ENCODE results near the gene OLFML2A. TPM values are rescaled to one million over a fixed set of nuclear protein-coding genes. Genes with fewer than 3 reads are reported as not detected.

The OLFML2A gene
- polyA plus RNA-seq, 3 donors = 21.4 to 23.8 (median 23.3) TPM

DNA sequence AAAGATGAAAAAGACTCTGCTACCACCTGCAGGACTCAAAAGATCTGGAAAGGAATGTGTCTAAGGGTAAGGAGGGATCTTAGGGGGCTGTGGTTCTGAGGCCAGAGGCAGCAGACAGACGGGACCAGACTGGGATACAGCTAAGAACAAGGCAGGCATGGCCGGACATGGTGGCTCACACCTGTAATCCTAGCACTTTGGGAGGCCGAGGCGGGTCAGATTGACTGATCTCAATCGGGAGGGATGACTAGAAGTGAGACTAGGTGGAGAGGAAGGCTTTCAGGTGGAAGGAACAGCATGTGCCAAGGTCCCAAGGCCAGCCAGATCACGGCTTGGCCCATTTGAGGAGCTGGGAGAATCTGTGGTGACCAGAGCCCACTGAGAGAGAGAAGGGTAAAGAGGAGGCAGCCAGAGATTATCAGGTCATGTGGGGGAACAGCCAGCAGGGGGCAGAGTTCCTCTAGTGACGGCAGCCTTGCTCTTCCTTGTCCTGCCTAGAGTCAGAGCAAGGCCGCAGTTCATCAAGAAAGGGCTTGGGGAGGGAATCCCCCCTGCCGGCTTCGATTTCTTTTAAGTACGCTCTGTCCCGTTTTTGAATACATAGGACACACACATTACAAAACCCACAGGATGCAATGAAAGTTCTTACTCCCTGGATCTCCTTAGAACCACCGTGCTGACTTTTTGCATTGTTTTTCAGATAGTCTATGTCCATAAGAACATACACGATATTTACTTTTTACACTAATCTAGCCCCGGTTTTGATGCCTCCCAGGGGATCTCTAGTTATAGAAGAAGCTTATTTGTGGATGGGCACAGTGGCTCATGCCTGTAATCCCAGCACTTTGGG lies 2.6 kb upstream of the OLFML2A start:
- peak in 1 of 3 donors; percentile 52 for DNase-seq (ENCODE audit: low read depth in 3 of 3, low spot score in 2 of 3)

- no peak for DNase-seq (ENCODE audit: low read depth in 3 of 3, low spot score in 2 of 3)
Observed at GRCh38 chr9:124776618-124776953, 347 bp upstream of the OLFML2A start.

DNA sequence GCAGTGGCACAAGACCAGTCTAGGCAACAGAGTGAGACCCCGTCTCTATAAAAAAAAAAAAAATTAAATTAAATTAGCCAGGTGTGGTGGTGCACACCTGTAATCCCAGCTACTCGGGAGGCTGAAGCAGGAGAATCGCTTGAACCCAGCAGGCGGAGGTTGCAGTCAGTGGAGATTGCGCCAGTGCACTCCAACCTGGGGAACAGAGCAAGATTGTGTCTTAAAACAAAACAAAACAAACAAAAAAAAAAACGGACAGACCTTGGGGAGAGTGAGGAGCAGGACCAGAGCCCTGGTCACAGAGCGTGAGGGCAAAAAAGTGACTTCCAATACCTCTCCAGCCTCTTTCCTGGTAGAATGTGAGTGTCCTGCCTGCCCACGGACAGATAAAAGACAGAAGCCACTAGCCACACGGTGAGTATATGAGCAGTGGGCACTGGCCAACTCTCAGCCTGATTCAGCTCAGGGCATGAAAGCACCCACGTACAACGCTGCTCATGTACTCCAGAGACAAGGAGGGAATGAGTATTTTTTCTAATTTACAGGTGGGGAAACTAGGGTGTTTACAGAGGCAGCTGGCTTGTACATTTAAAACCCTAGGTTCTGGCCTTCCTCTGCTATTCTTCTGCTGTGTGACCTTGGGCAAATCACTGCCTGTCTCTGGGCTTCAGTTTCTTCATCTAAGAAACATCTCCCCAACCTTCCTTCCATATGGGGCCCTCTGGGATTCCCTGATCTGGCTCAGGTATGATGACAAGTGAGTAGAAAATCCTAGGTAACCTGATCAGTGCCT lies 1.8 kb downstream of the OLFML2A start:
- DNase-seq (ENCODE audit: low read depth in 3 of 3, low spot score in 2 of 3) = no peak

DNA sequence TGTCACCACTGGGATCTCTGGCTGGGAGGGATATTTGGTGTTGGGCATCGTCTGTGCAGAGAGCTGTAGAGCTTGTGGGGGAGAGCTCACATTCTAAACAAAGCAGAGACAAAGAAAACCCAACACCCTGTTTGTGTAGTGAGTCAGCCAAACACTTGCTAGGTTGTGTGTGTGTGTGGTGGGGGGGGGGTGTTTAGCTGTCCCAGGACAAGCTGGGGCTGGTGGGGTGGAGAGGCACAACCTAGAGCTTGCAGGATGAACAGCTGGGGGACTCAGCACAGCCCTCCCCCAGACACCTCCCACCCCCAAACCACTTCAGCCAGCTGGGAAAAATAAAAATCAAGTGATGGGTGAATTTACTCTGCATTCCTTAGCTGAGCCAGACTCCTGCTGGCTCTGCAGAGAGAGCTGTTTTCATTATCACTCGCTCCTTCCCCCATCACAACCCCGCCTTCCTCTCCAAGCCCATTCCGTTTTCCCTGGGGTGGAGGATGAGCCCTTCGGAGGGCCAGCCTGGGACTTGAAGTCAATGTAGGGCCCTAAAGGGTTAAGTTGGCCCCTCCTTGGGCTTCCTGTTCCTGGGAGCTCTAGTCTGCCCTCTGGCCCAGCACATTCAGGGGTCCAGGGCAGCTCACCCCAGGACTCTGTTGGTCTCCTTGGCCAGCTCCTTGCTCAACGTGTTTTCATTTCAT lies 2.6 kb downstream of the OLFML2A start:
- DNase-seq (ENCODE audit: low read depth in 3 of 3, low spot score in 2 of 3) = peak in 1 of 3 donors; percentile 50

DNA sequence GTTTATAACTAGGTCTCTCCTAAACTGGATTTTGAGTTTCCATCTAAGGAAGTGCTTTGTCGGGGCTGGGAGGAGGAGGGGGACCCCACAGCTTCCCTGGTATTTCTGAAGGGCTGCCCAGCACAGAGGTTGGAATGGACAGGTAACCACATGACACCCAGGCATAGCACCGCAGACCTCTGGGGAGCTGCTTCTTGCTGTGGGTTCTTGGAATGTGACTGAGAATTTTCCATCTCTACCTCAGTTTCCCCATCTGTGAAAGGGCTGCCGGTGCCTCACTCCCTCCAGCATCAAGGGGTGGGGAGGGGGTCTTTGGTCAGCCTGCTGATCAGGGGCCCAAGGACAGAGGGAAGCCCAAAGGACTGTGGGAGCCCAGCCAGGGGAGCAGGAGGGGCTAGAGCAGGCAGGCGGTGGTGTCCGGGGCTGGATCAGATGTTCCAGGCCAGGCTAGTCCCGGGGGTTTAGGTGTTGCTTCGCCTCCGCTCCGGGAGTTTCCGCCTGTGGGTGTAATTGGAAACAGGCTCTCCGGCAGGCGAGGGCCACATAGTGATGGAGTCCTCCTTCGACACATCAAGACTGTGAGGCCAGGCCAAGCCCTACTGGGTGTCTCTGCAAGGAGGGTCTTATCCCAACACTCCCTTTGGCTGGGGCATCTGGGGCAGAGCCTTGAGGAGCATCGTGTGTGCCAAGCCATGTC lies 3.3 kb downstream of the OLFML2A start:
- no peak for DNase-seq (ENCODE audit: low read depth in 3 of 3, low spot score in 2 of 3)

DNA sequence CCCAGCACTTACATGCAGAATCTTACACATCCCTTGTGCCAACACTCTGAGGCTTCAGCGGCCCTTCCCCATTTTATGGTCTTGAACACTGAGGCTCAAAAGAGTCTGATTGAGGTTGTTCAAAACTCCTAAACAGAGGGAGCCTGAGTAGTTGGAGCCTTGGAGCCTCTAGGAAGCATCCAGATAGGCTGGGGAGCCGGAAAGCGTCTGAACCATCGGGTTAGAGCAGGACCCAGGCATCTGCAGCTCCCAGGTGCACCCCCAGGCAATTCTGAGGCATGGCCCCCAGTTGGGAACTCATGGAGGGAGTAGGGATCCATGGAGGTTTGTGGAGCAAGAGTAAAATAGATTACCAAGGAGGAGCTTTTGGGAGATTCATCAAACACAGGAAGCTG lies 3.8 kb downstream of the OLFML2A start:
- DNase-seq (ENCODE audit: low read depth in 3 of 3, low spot score in 2 of 3) = no peak

- no peak for DNase-seq (ENCODE audit: low read depth in 3 of 3, low spot score in 2 of 3)
Observed at GRCh38 chr9:124781967-124782660, 5.2 kb downstream of the OLFML2A start.

DNA sequence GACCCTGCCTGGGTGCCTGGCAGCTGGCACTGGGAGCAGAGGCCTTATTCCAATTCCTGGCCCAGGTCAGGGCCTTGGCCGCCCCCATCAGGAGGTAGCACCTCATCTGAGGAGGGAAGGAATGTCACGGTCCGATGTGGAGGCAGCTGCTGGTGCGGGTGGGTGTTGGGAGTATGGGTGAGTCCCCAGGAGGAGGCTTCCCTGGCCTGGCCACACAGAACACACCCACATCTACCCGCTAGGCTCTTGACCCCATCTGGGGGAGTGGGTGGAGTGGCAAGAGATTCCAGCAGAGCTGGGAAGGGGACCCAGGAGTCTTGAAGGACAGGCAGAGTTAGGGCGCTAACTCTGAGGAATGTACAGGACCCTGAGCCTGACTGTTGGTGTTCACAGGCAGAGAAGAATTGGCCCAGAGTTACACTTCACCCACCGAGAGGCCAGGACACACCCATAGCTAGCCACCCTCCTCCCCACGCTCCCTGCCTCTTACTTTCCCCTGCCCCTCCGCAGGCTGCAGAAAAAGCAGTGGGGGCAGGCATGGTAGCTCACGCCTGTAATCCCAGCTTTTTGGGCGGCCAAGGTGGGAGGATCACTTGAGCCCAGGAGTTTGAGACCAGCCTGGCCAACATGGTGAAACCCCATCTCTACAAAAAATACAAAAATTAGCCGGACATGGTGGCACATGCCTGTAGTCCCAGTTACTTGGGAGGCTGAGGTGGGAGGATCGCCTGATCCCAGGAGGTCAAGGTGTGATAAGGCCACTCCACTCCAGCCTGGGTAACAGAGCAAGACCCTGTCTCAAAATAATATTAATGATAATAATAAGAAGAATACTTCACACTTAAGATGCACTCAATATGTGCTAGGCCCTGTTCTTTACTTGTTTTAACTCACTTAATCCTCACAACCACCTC lies 6.0 kb downstream of the OLFML2A start:
- no peak for DNase-seq (ENCODE audit: low read depth in 3 of 3, low spot score in 2 of 3)

GRCh38 chr9:124783830-124784229 lies 6.9 kb downstream of the OLFML2A start:
- DNase-seq (ENCODE audit: low read depth in 3 of 3, low spot score in 2 of 3) = no peak

DNA sequence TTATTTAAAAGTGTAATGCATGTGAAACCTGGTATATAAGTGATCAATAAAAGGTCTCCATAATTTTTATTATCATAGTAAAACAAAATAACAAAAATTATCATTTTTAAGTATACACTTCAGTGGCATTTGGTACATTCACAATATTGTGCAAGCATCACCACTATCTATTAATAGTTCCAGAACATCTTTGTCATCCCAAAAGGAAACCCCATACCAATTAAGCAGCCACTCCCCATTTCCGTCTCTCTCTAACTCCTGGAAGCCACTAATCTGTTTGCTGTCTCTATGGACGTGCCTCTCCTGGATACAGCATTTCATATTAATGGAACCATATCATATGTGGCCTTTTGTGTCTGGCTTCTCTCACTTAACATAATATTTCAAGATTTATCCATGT lies 7.6 kb downstream of the OLFML2A start:
- DNase-seq (ENCODE audit: low read depth in 3 of 3, low spot score in 2 of 3) = no peak

- no peak for DNase-seq (ENCODE audit: low read depth in 3 of 3, low spot score in 2 of 3)
Observed at GRCh38 chr9:124786881-124787573, 10.1 kb downstream of the OLFML2A start.

- DNase-seq (ENCODE audit: low read depth in 3 of 3, low spot score in 2 of 3) = no peak
Observed at GRCh38 chr9:124788542-124789217, 11.7 kb downstream of the OLFML2A start.

GRCh38 chr9:124789531-124789930 lies 12.6 kb downstream of the OLFML2A start:
- no peak for DNase-seq (ENCODE audit: low read depth in 3 of 3, low spot score in 2 of 3)

DNA sequence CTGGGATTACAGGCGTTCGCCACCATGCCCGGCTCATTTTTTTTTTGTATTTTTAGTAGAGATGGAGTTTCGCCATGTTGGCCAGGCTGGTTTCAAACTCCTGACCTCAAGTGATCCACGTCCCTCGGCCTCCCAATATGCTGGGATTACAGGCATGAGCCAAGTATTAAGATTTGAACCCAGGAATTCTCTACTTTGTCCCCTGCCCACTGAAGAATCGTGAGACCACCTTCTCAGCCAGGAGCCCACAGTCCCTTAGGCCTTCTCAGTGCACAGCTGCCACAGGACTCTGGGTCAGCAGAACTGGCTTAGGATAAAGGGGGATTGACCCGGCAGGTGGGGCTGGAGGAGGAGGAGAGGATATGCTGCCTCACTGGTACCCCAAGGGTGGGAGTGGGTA lies 13.4 kb downstream of the OLFML2A start:
- DNase-seq (ENCODE audit: low read depth in 3 of 3, low spot score in 2 of 3) = no peak

DNA sequence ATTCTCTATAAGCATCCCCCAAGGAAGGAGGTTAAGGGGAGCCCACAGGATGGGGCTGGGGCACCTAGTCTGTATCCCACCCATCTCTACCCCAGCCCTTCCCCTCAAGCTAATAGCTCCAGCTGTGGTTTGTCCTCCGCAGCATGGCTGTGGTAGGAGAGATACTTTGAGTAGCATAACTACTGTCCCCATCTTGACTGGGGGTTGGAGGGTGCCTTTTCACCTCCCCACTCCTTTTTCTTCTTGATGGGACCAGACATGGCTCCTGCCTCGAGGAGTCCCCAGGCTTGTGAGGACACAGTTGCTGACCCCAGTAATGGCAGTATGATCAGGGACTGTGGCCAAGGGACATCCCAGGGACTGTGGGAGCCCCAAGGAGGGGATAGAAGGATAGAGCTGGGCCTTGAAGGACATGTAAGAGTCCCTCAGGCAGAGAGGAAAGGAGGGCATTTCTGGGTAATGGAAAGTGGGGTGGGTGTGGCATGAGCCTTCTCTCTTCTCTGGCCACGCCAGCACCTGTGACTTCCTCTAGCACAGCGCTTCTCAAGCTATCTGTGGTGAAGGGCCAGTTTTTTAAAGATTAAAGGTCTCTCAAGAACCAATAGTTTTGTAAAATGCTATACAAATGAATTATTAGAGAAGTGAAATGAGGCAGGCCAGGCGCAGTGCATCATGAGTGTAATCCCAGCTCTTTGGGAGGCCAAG lies 14.0 kb downstream of the OLFML2A start:
- DNase-seq (ENCODE audit: low read depth in 3 of 3, low spot score in 2 of 3) = no peak

DNA sequence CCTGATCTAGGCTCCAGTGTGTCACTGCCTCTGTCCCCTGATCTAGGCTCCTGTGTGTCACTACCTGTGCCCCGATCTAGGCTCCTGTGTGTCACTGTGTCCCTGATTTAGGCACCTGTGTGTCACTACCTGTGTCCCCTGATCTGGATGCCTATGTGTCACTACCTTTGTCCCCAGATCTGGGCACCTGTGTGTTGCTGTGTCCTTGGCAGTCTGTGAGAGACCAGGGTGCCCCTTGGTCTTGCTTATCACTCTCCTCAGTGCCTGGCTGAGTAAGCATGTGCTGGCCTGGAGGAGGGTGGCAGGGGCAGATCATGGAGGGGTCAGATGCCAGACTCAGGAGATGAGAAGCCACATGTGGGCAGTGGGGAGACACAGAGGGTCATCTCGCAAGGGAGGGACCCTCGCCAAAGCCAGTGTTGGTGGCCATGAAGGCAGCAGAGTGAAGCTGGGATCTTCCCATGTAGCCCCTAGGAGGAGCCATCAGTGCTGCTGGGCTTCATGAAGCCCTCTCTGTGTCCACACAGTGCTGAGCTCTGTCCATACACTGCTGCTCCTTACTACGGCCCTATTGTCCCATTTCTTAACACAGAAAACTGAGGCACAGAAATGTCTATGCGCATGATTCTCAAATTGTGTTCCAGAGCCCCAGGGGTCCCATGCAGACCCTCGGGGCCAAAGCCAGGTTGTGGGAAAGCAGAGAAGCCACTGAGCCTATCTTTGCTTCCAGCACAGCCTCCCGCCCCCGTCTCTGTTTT lies 15.5 kb downstream of the OLFML2A start:
- no peak for DNase-seq (ENCODE audit: low read depth in 3 of 3, low spot score in 2 of 3)
